Epithelial cell of esophagus (primary cell): ENCODE results near the gene RBX1.
"Not testable (repeated sequence)": the region's sequence is repeated elsewhere in the genome, so short reads cannot be mapped to it uniquely, and the experiment has no call there.

ENCODE experiments used
- DNase-seq: peaks from one replicate; pipeline ENCODE4 v3.0.0; 2010; ENCODE audit warnings: low read depth
- H3K4me3 ChIP-seq: 2 replicates; pipeline ENCODE4 v1.5.1; 2011; ENCODE audit warnings: mild to moderate bottlenecking, low read length, control low read depth
- CTCF ChIP-seq: IDR thresholded peaks from 2 replicates; pipeline ENCODE4 v1.5.1; 2011; ENCODE audit warnings: low read depth, mild to moderate bottlenecking, low read length, control low read depth, inconsistent platforms; ENCODE audit not compliant: insufficient read depth; ENCODE audit errors: missing control alignments

Gene RBX1

GRCh38 chr22:41000941-41001721 is 50.0 kb downstream of the RBX1 start:
- TF ChIP-seq CTCF, result no peak
- DNase-seq, result no peak
- H3K4me3 ChIP-seq, result no peak overlapping the region

GRCh38 chr22:41001722-41002122 is 50.5 kb downstream of the RBX1 start:
- no peak for TF ChIP-seq CTCF
- H3K4me3 ChIP-seq, result no peak overlapping the region
- peak; percentile 59 for DNase-seq

GRCh38 chr22:41002386-41002785 is 51.2 kb downstream of the RBX1 start:
- not testable (repeated sequence) for DNase-seq, H3K4me3 ChIP-seq

- TF ChIP-seq CTCF, result no peak
- DNase-seq, result peak; percentile 67
- no peak overlapping the region for H3K4me3 ChIP-seq
Observed at GRCh38 chr22:41003066-41003465, 51.9 kb downstream of the RBX1 start.

- TF ChIP-seq CTCF, result no peak
- DNase-seq, result no peak
Observed at GRCh38 chr22:41003976-41004375, 52.8 kb downstream of the RBX1 start.

GRCh38 chr22:41009222-41009948 is 58.2 kb downstream of the RBX1 start:
- TF ChIP-seq CTCF, result no peak
- DNase-seq, result peak; percentile 30
- H3K4me3 ChIP-seq, result no peak overlapping the region

More at GRCh38 chr22:41003976-41004375, 52.8 kb downstream of the RBX1 start:
- no peak overlapping the region for H3K4me3 ChIP-seq

GRCh38 chr22:41015003-41015402 is 63.8 kb downstream of the RBX1 start:
- H3K4me3 ChIP-seq, result no peak overlapping the region
- TF ChIP-seq CTCF, result no peak
- no peak for DNase-seq
